Suprapubic skin (tissue), 4 donors: ENCODE results near the gene BICC1. TPM values are rescaled to one million over a fixed set of nuclear protein-coding genes. Genes with fewer than 3 reads are reported as not detected.

ENCODE experiments used
- DNase-seq, 2 donors: peaks; one replicate each; pipeline ENCODE4 v3.0.0-alpha.2; 2019; ENCODE audit warnings: low spot score in 2 of 2
- H3K27ac ChIP-seq: fragments of 200-600 bp; sonication (generic); one replicate; pipeline ENCODE4 v1.5.1; 2019
- H3K27me3 ChIP-seq: fragments of 200-600 bp; sonication (generic); one replicate; pipeline ENCODE4 v1.5.1; 2019
- H3K36me3 ChIP-seq: fragments of 200-600 bp; sonication (generic); one replicate; pipeline ENCODE4 v1.5.1; 2019
- H3K4me1 ChIP-seq: fragments of 200-600 bp; sonication (generic); one replicate; pipeline ENCODE4 v1.5.1; 2019
- H3K4me3 ChIP-seq: fragments of 200-600 bp; sonication (generic); one replicate; pipeline ENCODE4 v1.5.1; 2019; ENCODE audit warnings: mild to moderate bottlenecking
- H3K9me3 ChIP-seq: fragments of 200-600 bp; sonication (generic); one replicate; pipeline ENCODE4 v1.5.1; 2019
- EP300 ChIP-seq: sonication (generic); formaldehyde crosslinking; IDR thresholded peaks from one replicate; pipeline ENCODE4 v1.6.1; 2017; ENCODE audit warnings: antibody characterized with exemption
- POLR2A ChIP-seq, 2 donors: fragments of 450-650 bp; IDR thresholded peaks; one replicate each; pipeline ENCODE4 v1.6.1; 2017; ENCODE audit warnings: antibody characterized with exemption in 2 of 2, mild to moderate bottlenecking in 2 of 2, moderate library complexity in 2 of 2
- POLR2AphosphoS5 ChIP-seq, 3 donors: sonication (generic); formaldehyde crosslinking; IDR thresholded peaks; one replicate each; pipeline ENCODE4 v1.6.1; 2017; ENCODE audit warnings: antibody characterized with exemption in 3 of 3
- WGBS: methylation state at CpG from one replicate; pipeline ENCODE4 v1.1.5; 2018; 5-methylcytosine and 5-hydroxymethylcytosine counted together
- total RNA-seq, 4 donors: library from RNA; depleted of rRNA; stranded (reverse); fragments of >200 nt; gene quantifications; one replicate each; pipeline ENCODE4 v1.1.0, GENCODE V29; 2016
- TF ChIP-seq, protein P1 (sequence below), 2 donors: fragments of 200-600 bp in 1 of 2; fragments of 450-650 bp in 1 of 2; sonication (generic) in 1 of 2; IDR thresholded peaks; one replicate each; pipeline ENCODE4 v1.5.1; 2016 to 2019; ENCODE audit warnings: antibody characterized with exemption in 2 of 2, mild to moderate bottlenecking in 1 of 2, moderate library complexity in 1 of 2

Gene BICC1
- total RNA-seq, 4 donors from 2014 or later = 2.4 to 6.9 (median 3.5) TPM

DNA sequence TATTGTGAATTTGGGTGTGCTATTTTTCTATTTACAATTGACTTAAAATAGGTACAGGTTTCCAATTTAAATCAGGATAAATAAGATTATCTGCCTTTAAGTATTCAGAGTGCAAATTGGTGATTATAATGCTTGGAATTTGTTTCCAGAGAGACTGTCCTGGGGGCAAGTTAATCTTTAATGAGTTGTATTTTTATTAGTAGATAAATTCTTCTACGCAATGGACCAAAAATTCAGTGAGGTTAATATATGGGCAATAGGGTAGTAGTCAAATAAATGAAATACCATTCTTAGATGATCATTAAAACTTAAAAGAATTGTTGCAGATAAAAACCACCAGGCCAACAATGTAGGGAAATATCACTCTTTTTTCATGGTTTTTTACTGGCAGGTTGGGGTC is 3.4 kb downstream of the BICC1 start:
- Histone ChIP-seq H3K9me3 (no peaks in the 10 kb centered on the region), H3K36me3 (no peaks in the 10 kb centered on the region), H3K27me3 (peaks cover 12% of the 10 kb centered on the region), H3K27ac (no peak overlapping the region), H3K4me1 (peaks cover 5% of the 10 kb centered on the region), H3K4me3 (peak overlapping the region; percentile 77)
- TF ChIP-seq, protein P1, sequence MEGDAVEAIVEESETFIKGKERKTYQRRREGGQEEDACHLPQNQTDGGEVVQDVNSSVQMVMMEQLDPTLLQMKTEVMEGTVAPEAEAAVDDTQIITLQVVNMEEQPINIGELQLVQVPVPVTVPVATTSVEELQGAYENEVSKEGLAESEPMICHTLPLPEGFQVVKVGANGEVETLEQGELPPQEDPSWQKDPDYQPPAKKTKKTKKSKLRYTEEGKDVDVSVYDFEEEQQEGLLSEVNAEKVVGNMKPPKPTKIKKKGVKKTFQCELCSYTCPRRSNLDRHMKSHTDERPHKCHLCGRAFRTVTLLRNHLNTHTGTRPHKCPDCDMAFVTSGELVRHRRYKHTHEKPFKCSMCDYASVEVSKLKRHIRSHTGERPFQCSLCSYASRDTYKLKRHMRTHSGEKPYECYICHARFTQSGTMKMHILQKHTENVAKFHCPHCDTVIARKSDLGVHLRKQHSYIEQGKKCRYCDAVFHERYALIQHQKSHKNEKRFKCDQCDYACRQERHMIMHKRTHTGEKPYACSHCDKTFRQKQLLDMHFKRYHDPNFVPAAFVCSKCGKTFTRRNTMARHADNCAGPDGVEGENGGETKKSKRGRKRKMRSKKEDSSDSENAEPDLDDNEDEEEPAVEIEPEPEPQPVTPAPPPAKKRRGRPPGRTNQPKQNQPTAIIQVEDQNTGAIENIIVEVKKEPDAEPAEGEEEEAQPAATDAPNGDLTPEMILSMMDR (IDR thresholded peaks at IDR 0.05) = no peak
- TF ChIP-seq POLR2A (IDR thresholded peaks at IDR 0.05) = no peak
- no peak for TF ChIP-seq EP300
- no peak for TF ChIP-seq POLR2AphosphoS5 (IDR thresholded peaks at IDR 0.05)
- 79% methylated on average over 1 of the region's 1 CpG for WGBS
- no peak for DNase-seq

DNA sequence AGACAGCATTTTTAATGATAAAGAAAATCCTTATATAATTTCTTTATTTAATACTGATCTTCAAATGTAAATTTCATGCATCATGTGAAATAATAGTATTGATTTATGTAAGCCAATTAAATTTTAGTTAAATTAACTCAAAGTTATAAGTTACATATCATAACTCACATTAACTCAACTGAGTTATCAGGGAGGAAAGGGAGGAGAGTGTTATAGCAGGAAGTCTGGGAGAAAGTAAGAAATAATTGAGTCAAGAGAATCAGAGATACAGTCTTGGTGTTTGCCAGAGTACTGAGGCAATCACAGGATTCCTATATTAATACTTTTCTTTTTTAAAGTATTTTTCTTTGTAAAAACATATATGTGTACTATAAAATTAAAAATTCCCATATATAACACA is 4.0 kb downstream of the BICC1 start:
- Histone ChIP-seq H3K9me3 (no peaks in the 10 kb centered on the region), H3K4me3 (no peak overlapping the region), H3K36me3 (no peaks in the 10 kb centered on the region), H3K27ac (no peak overlapping the region), H3K4me1 (peaks cover 5% of the 10 kb centered on the region), H3K27me3 (peaks cover 9% of the 10 kb centered on the region)
- no peak for DNase-seq
- no peak for TF ChIP-seq EP300

DNA sequence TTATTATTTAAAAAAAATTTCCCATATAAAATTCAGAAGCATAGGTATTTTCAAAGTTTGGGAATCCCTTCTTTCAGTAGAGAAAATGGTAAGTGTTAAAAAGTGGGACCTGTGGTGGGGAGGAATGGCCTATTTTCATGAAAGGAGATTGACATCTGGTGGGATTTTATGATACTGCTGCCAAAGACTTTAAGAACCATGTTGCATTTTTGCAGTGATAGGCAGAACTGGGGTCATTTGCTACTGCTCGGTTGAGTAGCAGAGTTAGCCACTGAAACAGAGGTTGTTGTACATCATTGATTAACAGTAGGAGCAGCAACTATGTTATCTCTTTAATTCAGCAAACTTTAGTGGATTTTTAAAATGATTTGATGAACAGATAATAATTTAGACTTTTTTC is 4.4 kb downstream of the BICC1 start:
- 0% methylated on average over 1 of the region's 1 CpG for WGBS
- no peak for DNase-seq

DNA sequence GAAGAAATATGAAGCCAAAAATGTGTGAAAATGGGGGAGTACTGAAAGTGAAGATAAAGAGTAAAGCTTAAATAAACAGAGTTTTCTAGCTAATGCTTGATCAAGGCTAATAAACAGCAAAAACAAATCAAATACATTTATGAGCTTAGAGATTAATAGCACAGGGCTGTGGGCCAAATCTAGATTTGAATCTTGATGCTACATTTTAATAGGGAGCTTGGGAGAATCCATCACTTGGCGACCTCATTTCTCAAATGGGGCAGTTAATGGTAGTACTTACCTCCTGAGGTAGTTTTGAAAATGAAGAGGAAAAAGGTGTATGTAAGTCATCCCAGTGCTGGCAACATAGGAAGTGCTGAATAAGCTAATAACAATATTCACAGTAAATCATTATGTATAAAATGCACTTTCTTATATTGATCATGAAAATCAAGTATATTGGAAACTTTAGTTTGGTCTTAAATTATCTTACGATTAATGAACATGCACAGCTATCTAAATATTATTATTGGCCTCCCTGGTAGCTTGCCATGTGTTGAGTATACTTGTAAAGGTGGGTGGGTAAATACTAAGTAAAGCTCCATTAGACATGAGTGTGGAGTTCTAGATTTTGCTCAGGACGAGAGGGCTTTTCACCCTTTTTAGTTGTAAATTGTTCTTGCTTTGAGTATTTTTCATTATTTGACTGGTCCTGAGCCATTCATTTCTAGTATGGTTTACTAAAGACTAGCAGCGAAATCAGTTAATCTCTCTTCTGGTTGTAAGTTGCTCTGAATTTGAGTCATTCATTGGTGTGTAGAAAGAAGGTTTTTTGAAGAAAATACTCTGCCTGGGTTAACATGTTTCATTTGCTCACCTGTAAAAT is 5.1 kb downstream of the BICC1 start:
- 61% methylated on average over 4 of the region's 4 CpGs for WGBS

More for the DNA sequence above, 4.4 kb downstream of the BICC1 start:
- H3K4me3 ChIP-seq = no peak overlapping the region
- H3K27ac ChIP-seq = no peak overlapping the region
- no peak for TF ChIP-seq EP300
- no peak for TF ChIP-seq POLR2AphosphoS5 (IDR thresholded peaks at IDR 0.05)
- TF ChIP-seq, protein P1 (IDR thresholded peaks at IDR 0.05) = no peak
- no peak for TF ChIP-seq POLR2A (IDR thresholded peaks at IDR 0.05)
- H3K9me3 ChIP-seq = no peaks in the 10 kb centered on the region
- H3K4me1 ChIP-seq = peaks cover 5% of the 10 kb centered on the region
- H3K27me3 ChIP-seq = peaks cover 9% of the 10 kb centered on the region
- no peaks in the 10 kb centered on the region for H3K36me3 ChIP-seq

DNA sequence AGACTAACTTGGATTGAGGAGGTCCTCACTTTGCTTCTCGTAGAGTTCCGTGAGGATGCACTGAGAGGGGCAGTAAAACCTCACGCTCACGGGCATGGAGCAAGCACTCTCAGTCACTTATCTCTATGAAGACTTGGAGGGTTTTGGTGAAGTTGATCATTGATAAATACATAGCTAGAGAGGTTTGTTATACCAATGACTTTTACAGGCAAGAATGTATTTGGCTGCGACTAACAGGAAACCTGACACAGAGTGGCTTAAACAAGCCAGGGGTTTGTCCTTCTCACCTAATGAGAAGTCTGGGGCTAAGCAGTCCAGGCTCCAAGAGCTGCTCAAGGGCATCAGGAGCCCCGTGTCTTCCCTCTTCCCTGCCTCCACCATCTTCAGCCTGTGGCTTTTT is 6.1 kb downstream of the BICC1 start:
- no peaks in the 10 kb centered on the region for H3K9me3 ChIP-seq
- no peaks in the 10 kb centered on the region for H3K27me3 ChIP-seq
- 63% methylated on average over 6 of the region's 6 CpGs for WGBS
- no peaks in the 10 kb centered on the region for H3K4me1 ChIP-seq
- no peaks in the 10 kb centered on the region for H3K36me3 ChIP-seq
- no peak for DNase-seq
- TF ChIP-seq, protein P1 (IDR thresholded peaks at IDR 0.05) = no peak
- TF ChIP-seq POLR2AphosphoS5 (IDR thresholded peaks at IDR 0.05) (no peak), EP300 (no peak), POLR2A (IDR thresholded peaks at IDR 0.05) (no peak)
- H3K4me3 ChIP-seq = no peak overlapping the region
- no peak overlapping the region for H3K27ac ChIP-seq

More for the DNA sequence above, 5.1 kb downstream of the BICC1 start:
- no peak for TF ChIP-seq EP300
- no peak for TF ChIP-seq POLR2A (IDR thresholded peaks at IDR 0.05)
- no peak for TF ChIP-seq POLR2AphosphoS5 (IDR thresholded peaks at IDR 0.05)
- TF ChIP-seq, protein P1 (IDR thresholded peaks at IDR 0.05) = no peak
- H3K27ac ChIP-seq = no peak overlapping the region
- H3K4me3 ChIP-seq = no peak overlapping the region
- no peak for DNase-seq
- H3K36me3 ChIP-seq = no peaks in the 10 kb centered on the region
- peaks cover 5% of the 10 kb centered on the region for H3K4me1 ChIP-seq
- H3K27me3 ChIP-seq = peaks cover 9% of the 10 kb centered on the region
- H3K9me3 ChIP-seq = no peaks in the 10 kb centered on the region
